WTC11 (cell line): Measurements from ENCODE around the gene RIOK2. TPM values are rescaled to one million over a fixed set of nuclear protein-coding genes. Genes with fewer than 3 reads are reported as not detected.

Experiments
- ATAC-seq: fragments of 200-7000 bp; cut with Tn5 transposase; 2 replicates; pipeline ENCODE4 v1.10.0; 2021; ENCODE audit warnings: mild to moderate bottlenecking, moderate library complexity
- CTCF ChIA-PET: fragments of 300-600 bp; sonication (Branson Sonifier 250); formaldehyde crosslinking; loops from one replicate; lab custom pipeline; 2021; ENCODE audit warnings: antibody characterized with exemption; lab: Charles Lee
- POLR2A ChIA-PET: fragments of 350-600 bp; sonication (Branson Sonifier 250); formaldehyde crosslinking; loops from one replicate; lab custom pipeline; 2021; ENCODE audit warnings: antibody characterized with exemption; lab: Charles Lee
- DNase-seq: peaks from one replicate; pipeline ENCODE4 v3.0.0; 2021; ENCODE audit warnings: low spot score
- H3K27ac Mint-ChIP-seq: 2 replicates; pipeline ENCODE4 v1.8.0; 2021; ENCODE audit warnings: mixed read lengths
- H3K27me3 Mint-ChIP-seq: 2 replicates; pipeline ENCODE4 v1.8.0; 2021; ENCODE audit warnings: low read depth, mild to moderate bottlenecking, moderate library complexity, mixed read lengths
- H3K36me3 Mint-ChIP-seq: 2 replicates; pipeline ENCODE4 v1.8.0; 2021; ENCODE audit warnings: mixed read lengths
- H3K4me1 Mint-ChIP-seq: 2 replicates; pipeline ENCODE4 v1.8.0; 2022; ENCODE audit warnings: mixed read lengths
- H3K4me3 Mint-ChIP-seq: 2 replicates; pipeline ENCODE4 v1.8.0; 2021; ENCODE audit warnings: mild to moderate bottlenecking, moderate library complexity, mixed read lengths
- H3K9me3 Mint-ChIP-seq: 2 replicates; pipeline ENCODE4 v1.8.0; 2021; ENCODE audit warnings: mixed read lengths
- ATF1 ChIP-seq: sonication (generic); formaldehyde crosslinking; IDR thresholded peaks from 2 replicates; pipeline ENCODE4 v1.8.1; 2023; ENCODE audit warnings: mild to moderate bottlenecking, moderate library complexity, missing genetic modification reagents
- E2F5 ChIP-seq: sonication (generic); formaldehyde crosslinking; IDR thresholded peaks from 2 replicates; pipeline ENCODE4 v1.8.1; 2022; ENCODE audit warnings: mild to moderate bottlenecking, moderate library complexity, missing genetic modification reagents
- IRF2 ChIP-seq: sonication (generic); formaldehyde crosslinking; IDR thresholded peaks from 2 replicates; pipeline ENCODE4 v1.8.0; 2022; ENCODE audit warnings: low read depth, missing genetic modification reagents, borderline replicate concordance
- NFYB ChIP-seq: sonication (generic); formaldehyde crosslinking; conservative IDR thresholded peaks from 2 replicates; pipeline ENCODE4 v1.8.0; 2022; ENCODE audit warnings: low read depth, missing genetic modification reagents
- NR1H2 ChIP-seq: sonication (generic); formaldehyde crosslinking; IDR thresholded peaks from 2 replicates; pipeline ENCODE4 v1.9.0; 2021; ENCODE audit warnings: mild to moderate bottlenecking, moderate library complexity, missing genetic modification reagents
- NR2C2 ChIP-seq: sonication (generic); formaldehyde crosslinking; IDR thresholded peaks from 2 replicates; pipeline ENCODE4 v1.8.0; 2022; ENCODE audit warnings: mild to moderate bottlenecking, missing genetic modification reagents
- RORB ChIP-seq: fragments of 250-450 bp; sonication (Bioruptor Pico); IDR thresholded peaks from 2 replicates; pipeline ENCODE4 v1.9.0; 2021; ENCODE audit warnings: mild to moderate bottlenecking
- SMAD3 ChIP-seq: sonication (generic); formaldehyde crosslinking; IDR thresholded peaks from 2 replicates; pipeline ENCODE4 v1.8.0; 2022; ENCODE audit warnings: missing genetic modification reagents, mild to moderate bottlenecking, borderline replicate concordance
- TEAD1 ChIP-seq: sonication (generic); formaldehyde crosslinking; IDR thresholded peaks from 2 replicates; pipeline ENCODE4 v1.8.0; 2022; ENCODE audit warnings: mild to moderate bottlenecking, missing genetic modification reagents
- ZNF219 ChIP-seq: sonication (generic); formaldehyde crosslinking; IDR thresholded peaks from 2 replicates; pipeline ENCODE4 v1.8.0; 2023; ENCODE audit warnings: missing genetic modification reagents, mild to moderate bottlenecking, borderline replicate concordance
- ZNF396 ChIP-seq: fragments of 250-450 bp; sonication (Bioruptor Pico); IDR thresholded peaks from 2 replicates; pipeline ENCODE4 v1.8.0; 2021; ENCODE audit warnings: mild to moderate bottlenecking, moderate library complexity, borderline replicate concordance
- ZSCAN18 ChIP-seq: fragments of 250-450 bp; sonication (Bioruptor Pico); IDR thresholded peaks from 2 replicates; pipeline ENCODE4 v2.1.2; 2022; ENCODE audit warnings: mild to moderate bottlenecking, moderate library complexity
- total RNA-seq: library from RNA; stranded (reverse); gene quantifications from 3 replicates; pipeline ENCODE4 v1.2.3, GENCODE V29; 2021
- TF ChIP-seq, protein P1 (sequence below): fragments of 250-450 bp; sonication (Bioruptor Pico); IDR thresholded peaks from 2 replicates; pipeline ENCODE4 v1.9.0; 2021; ENCODE audit warnings: mild to moderate bottlenecking, borderline replicate concordance
- TF ChIP-seq, protein P2 (sequence below): fragments of 250-450 bp; sonication (Bioruptor Pico); IDR thresholded peaks from 2 replicates; pipeline ENCODE4 v1.9.0; 2021; ENCODE audit warnings: moderate library complexity, mild to moderate bottlenecking, inconsistent platforms, borderline replicate concordance
- TF ChIP-seq, protein P3 (sequence below): fragments of 250-450 bp; sonication (Bioruptor Pico); IDR thresholded peaks from 2 replicates; pipeline ENCODE4 v1.8.0; 2021; ENCODE audit warnings: mild to moderate bottlenecking
- TF ChIP-seq, protein P4 (sequence below): sonication (generic); formaldehyde crosslinking; IDR thresholded peaks from 2 replicates; pipeline ENCODE4 v1.8.1; 2022; ENCODE audit warnings: low read depth, missing genetic modification reagents, borderline replicate concordance
- TF ChIP-seq, protein P5 (sequence below): sonication (generic); formaldehyde crosslinking; IDR thresholded peaks from 2 replicates; pipeline ENCODE4 v1.8.0; 2023; ENCODE audit warnings: missing genetic modification reagents, mild to moderate bottlenecking, borderline replicate concordance
- TF ChIP-seq, protein P6 (sequence below): sonication (generic); formaldehyde crosslinking; IDR thresholded peaks from 2 replicates; pipeline ENCODE4 v1.8.0; 2022; ENCODE audit warnings: mild to moderate bottlenecking, missing genetic modification reagents

RIOK2 gene
- total RNA-seq, 1 experiment from 2014 or later = 35.2 TPM

DNA sequence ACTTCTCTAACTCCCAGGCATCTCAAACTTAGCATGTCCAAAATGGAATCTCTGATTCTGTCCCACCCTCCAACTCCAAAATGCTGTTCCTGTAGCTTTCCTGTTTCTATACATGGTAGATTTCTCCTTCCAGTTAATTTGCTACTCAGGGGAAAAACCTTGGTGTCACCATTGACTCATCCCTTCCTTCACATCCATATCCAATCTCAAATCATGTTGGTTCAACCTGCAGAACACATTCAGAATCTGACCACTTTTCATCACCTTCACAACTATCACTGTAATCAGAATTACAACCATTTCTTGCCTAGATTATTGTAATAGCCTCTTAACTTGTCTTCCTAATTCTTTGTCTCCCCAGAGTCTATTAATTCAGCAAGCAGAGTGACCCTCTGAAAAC is 10.8 kb downstream of the RIOK2 start (continued):
- TF ChIP-seq, protein P1, sequence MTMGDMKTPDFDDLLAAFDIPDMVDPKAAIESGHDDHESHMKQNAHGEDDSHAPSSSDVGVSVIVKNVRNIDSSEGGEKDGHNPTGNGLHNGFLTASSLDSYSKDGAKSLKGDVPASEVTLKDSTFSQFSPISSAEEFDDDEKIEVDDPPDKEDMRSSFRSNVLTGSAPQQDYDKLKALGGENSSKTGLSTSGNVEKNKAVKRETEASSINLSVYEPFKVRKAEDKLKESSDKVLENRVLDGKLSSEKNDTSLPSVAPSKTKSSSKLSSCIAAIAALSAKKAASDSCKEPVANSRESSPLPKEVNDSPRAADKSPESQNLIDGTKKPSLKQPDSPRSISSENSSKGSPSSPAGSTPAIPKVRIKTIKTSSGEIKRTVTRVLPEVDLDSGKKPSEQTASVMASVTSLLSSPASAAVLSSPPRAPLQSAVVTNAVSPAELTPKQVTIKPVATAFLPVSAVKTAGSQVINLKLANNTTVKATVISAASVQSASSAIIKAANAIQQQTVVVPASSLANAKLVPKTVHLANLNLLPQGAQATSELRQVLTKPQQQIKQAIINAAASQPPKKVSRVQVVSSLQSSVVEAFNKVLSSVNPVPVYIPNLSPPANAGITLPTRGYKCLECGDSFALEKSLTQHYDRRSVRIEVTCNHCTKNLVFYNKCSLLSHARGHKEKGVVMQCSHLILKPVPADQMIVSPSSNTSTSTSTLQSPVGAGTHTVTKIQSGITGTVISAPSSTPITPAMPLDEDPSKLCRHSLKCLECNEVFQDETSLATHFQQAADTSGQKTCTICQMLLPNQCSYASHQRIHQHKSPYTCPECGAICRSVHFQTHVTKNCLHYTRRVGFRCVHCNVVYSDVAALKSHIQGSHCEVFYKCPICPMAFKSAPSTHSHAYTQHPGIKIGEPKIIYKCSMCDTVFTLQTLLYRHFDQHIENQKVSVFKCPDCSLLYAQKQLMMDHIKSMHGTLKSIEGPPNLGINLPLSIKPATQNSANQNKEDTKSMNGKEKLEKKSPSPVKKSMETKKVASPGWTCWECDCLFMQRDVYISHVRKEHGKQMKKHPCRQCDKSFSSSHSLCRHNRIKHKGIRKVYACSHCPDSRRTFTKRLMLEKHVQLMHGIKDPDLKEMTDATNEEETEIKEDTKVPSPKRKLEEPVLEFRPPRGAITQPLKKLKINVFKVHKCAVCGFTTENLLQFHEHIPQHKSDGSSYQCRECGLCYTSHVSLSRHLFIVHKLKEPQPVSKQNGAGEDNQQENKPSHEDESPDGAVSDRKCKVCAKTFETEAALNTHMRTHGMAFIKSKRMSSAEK = no peak
- TF ChIP-seq, protein P2, sequence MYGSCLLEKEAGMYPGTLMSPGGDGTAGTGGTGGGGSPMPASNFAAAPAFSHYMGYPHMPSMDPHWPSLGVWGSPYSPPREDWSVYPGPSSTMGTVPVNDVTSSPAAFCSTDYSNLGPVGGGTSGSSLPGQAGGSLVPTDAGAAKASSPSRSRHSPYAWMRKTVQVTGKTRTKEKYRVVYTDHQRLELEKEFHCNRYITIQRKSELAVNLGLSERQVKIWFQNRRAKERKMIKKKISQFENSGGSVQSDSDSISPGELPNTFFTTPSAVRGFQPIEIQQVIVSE = no peak
- TF ChIP-seq ATF1 (CRISPR knock-in tag) (no peak), NR1H2 (CRISPR knock-in tag) (no peak), NFYB (CRISPR knock-in tag) (no peak)
- TF ChIP-seq, protein P3, sequence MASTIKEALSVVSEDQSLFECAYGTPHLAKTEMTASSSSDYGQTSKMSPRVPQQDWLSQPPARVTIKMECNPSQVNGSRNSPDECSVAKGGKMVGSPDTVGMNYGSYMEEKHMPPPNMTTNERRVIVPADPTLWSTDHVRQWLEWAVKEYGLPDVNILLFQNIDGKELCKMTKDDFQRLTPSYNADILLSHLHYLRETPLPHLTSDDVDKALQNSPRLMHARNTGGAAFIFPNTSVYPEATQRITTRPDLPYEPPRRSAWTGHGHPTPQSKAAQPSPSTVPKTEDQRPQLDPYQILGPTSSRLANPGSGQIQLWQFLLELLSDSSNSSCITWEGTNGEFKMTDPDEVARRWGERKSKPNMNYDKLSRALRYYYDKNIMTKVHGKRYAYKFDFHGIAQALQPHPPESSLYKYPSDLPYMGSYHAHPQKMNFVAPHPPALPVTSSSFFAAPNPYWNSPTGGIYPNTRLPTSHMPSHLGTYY (CRISPR knock-in tag) = no peak
- TF ChIP-seq, protein P4, sequence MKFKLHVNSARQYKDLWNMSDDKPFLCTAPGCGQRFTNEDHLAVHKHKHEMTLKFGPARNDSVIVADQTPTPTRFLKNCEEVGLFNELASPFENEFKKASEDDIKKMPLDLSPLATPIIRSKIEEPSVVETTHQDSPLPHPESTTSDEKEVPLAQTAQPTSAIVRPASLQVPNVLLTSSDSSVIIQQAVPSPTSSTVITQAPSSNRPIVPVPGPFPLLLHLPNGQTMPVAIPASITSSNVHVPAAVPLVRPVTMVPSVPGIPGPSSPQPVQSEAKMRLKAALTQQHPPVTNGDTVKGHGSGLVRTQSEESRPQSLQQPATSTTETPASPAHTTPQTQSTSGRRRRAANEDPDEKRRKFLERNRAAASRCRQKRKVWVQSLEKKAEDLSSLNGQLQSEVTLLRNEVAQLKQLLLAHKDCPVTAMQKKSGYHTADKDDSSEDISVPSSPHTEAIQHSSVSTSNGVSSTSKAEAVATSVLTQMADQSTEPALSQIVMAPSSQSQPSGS (CRISPR knock-in tag) = no peak

- DNase-seq (no peak), ATAC-seq (no peak)
- H3K4me3 Mint-ChIP-seq = no peak overlapping the region
- TF ChIP-seq RORB (CRISPR knock-in tag) (no peak), IRF2 (CRISPR knock-in tag) (no peak)
- TF ChIP-seq, all 79 proteins: peak for 0
- no peaks in the 10 kb centered on the region for H3K4me1 Mint-ChIP-seq
- H3K27me3 Mint-ChIP-seq = no peaks in the 10 kb centered on the region
- ChIA-PET CTCF (no interaction called here), POLR2A (no interaction called here)
- H3K9me3 Mint-ChIP-seq = no peaks in the 10 kb centered on the region
- peaks cover 71% of the 10 kb centered on the region for H3K36me3 Mint-ChIP-seq
- no peak overlapping the region for H3K27ac Mint-ChIP-seq
Measured at GRCh38 chr5:97171703-97172102, 11.3 kb downstream of the RIOK2 start.

DNA sequence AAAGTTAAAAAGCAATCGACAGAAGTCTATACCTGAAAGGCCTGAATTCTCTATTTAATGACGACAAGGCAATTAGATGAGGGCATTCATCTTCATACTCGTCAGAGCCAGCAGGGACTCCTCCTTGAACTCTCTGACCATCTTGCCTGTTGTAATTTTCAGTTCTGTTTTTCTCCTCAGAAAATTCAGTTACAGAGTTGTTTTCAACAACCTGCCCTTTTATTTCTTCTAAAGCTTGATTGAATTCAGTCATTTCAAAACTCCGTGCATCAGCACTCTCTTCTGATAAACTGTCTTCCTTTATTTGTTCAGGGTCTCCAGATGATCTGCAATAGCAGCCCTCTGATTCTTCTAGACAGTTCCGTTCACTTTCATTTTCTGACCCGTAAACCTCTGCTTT is 15.6 kb downstream of the RIOK2 start:
- H3K4me1 Mint-ChIP-seq = no peaks in the 10 kb centered on the region
- no peaks in the 10 kb centered on the region for H3K9me3 Mint-ChIP-seq
- H3K4me3 Mint-ChIP-seq = no peak overlapping the region
- no peaks in the 10 kb centered on the region for H3K27me3 Mint-ChIP-seq
- peaks cover 72% of the 10 kb centered on the region for H3K36me3 Mint-ChIP-seq
- POLR2A ChIA-PET = no interaction called here
- no peak for DNase-seq
- no peak for ATAC-seq
- CTCF ChIA-PET = no interaction called here
- no peak overlapping the region for H3K27ac Mint-ChIP-seq
- TF ChIP-seq NR2C2 = no peak
- TF ChIP-seq ZSCAN18 = no peak
- no peak for TF ChIP-seq ZNF219 (CRISPR knock-in tag)
- no peak for TF ChIP-seq SMAD3
- TF ChIP-seq E2F5 (CRISPR knock-in tag) = no peak
- TF ChIP-seq, protein P5, sequence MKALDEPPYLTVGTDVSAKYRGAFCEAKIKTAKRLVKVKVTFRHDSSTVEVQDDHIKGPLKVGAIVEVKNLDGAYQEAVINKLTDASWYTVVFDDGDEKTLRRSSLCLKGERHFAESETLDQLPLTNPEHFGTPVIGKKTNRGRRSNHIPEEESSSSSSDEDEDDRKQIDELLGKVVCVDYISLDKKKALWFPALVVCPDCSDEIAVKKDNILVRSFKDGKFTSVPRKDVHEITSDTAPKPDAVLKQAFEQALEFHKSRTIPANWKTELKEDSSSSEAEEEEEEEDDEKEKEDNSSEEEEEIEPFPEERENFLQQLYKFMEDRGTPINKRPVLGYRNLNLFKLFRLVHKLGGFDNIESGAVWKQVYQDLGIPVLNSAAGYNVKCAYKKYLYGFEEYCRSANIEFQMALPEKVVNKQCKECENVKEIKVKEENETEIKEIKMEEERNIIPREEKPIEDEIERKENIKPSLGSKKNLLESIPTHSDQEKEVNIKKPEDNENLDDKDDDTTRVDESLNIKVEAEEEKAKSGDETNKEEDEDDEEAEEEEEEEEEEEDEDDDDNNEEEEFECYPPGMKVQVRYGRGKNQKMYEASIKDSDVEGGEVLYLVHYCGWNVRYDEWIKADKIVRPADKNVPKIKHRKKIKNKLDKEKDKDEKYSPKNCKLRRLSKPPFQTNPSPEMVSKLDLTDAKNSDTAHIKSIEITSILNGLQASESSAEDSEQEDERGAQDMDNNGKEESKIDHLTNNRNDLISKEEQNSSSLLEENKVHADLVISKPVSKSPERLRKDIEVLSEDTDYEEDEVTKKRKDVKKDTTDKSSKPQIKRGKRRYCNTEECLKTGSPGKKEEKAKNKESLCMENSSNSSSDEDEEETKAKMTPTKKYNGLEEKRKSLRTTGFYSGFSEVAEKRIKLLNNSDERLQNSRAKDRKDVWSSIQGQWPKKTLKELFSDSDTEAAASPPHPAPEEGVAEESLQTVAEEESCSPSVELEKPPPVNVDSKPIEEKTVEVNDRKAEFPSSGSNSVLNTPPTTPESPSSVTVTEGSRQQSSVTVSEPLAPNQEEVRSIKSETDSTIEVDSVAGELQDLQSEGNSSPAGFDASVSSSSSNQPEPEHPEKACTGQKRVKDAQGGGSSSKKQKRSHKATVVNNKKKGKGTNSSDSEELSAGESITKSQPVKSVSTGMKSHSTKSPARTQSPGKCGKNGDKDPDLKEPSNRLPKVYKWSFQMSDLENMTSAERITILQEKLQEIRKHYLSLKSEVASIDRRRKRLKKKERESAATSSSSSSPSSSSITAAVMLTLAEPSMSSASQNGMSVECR = no peak
- TF ChIP-seq, protein P6, sequence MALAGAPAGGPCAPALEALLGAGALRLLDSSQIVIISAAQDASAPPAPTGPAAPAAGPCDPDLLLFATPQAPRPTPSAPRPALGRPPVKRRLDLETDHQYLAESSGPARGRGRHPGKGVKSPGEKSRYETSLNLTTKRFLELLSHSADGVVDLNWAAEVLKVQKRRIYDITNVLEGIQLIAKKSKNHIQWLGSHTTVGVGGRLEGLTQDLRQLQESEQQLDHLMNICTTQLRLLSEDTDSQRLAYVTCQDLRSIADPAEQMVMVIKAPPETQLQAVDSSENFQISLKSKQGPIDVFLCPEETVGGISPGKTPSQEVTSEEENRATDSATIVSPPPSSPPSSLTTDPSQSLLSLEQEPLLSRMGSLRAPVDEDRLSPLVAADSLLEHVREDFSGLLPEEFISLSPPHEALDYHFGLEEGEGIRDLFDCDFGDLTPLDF = no peak
- no peak for TF ChIP-seq TEAD1 (CRISPR knock-in tag)
- no peak for TF ChIP-seq ZNF396 (CRISPR knock-in tag)
